ENCODE data around the gene CCND2. TPM values are rescaled to one million over a fixed set of nuclear protein-coding genes. Genes with fewer than 3 reads are reported as not detected.

CCND2 gene
- total RNA-seq, 1 experiment from 2014 or later = not detected

Other genes starting within 250 kb of the CCND2 start
- gene TIGAR, start 47.5 kb downstream of the CCND2 start, total RNA-seq (2014; rRNA removed; shearing (Covaris generic)) = 11.5 and 18.1 TPM in 2 replicates
- not detected in 2 replicates for gene FGF23, start 106.0 kb downstream of the CCND2 start, total RNA-seq (2014; rRNA removed; shearing (Covaris generic))
- not detected in 2 replicates for gene FGF6, start 172.1 kb downstream of the CCND2 start, total RNA-seq (2014; rRNA removed; shearing (Covaris generic))